Measurements from ENCODE around the gene KRTAP8-1.

The KRTAP8-1 gene

GRCh38 chr21:30813174-30813573 lies at the start of gene KRTAP8-1:
Gene KRTAP8-1, minus strand, starts transcription at chr21:30813274. Its CDS starts 54 bp downstream, at chr21:30813220.
- H3K9ac ChIP-seq (ENCODE audit: low read depth, low read length): no peak within 1 kb of the TSS
- H3K4me1 ChIP-seq (ENCODE audit: insufficient read depth, low read length): no peaks in the 10 kb centered on the region
- H3K9me3 ChIP-seq (ENCODE audit: control insufficient read depth, insufficient read depth, low read length): no peaks in the 10 kb centered on the region
- H3K36me3 ChIP-seq (ENCODE audit: insufficient read depth, low read length): no peaks in the 10 kb centered on the region

- no peaks in the 10 kb centered on the region for H3K4me1 ChIP-seq (ENCODE audit: insufficient read depth, low read length)
- H3K9ac ChIP-seq (ENCODE audit: low read depth, low read length): no peak overlapping the region
- H3K36me3 ChIP-seq (ENCODE audit: insufficient read depth, low read length): no peaks in the 10 kb centered on the region
- H3K9me3 ChIP-seq (ENCODE audit: control insufficient read depth, insufficient read depth, low read length): no peaks in the 10 kb centered on the region
Observed at GRCh38 chr21:30847627-30848500, 34.8 kb upstream of the KRTAP8-1 start.

GRCh38 chr21:30842990-30843389 lies 29.9 kb upstream of the KRTAP8-1 start:
- no peak overlapping the region for H3K9ac ChIP-seq (ENCODE audit: low read depth, low read length)
- H3K36me3 ChIP-seq (ENCODE audit: insufficient read depth, low read length): no peaks in the 10 kb centered on the region
- no peaks in the 10 kb centered on the region for H3K9me3 ChIP-seq (ENCODE audit: control insufficient read depth, insufficient read depth, low read length)
- no peaks in the 10 kb centered on the region for H3K4me1 ChIP-seq (ENCODE audit: insufficient read depth, low read length)

- Histone ChIP-seq H3K9me3 (ENCODE audit: control insufficient read depth, insufficient read depth, low read length) (no peaks in the 10 kb centered on the region), H3K9ac (ENCODE audit: low read depth, low read length) (no peak overlapping the region), H3K4me1 (ENCODE audit: insufficient read depth, low read length) (no peaks in the 10 kb centered on the region), H3K36me3 (ENCODE audit: insufficient read depth, low read length) (no peaks in the 10 kb centered on the region)
Observed at GRCh38 chr21:30839304-30839703, 26.2 kb upstream of the KRTAP8-1 start.

- no peaks in the 10 kb centered on the region for H3K9me3 ChIP-seq (ENCODE audit: control insufficient read depth, insufficient read depth, low read length)
- no peaks in the 10 kb centered on the region for H3K4me1 ChIP-seq (ENCODE audit: insufficient read depth, low read length)
- H3K9ac ChIP-seq (ENCODE audit: low read depth, low read length): no peak overlapping the region
- H3K36me3 ChIP-seq (ENCODE audit: insufficient read depth, low read length): no peaks in the 10 kb centered on the region
Observed at GRCh38 chr21:30838536-30838935, 25.5 kb upstream of the KRTAP8-1 start.

- Histone ChIP-seq H3K4me1 (ENCODE audit: insufficient read depth, low read length) (no peaks in the 10 kb centered on the region), H3K9ac (ENCODE audit: low read depth, low read length) (no peak overlapping the region), H3K9me3 (ENCODE audit: control insufficient read depth, insufficient read depth, low read length) (no peaks in the 10 kb centered on the region), H3K36me3 (ENCODE audit: insufficient read depth, low read length) (no peaks in the 10 kb centered on the region)
Observed at GRCh38 chr21:30831194-30831765, 18.2 kb upstream of the KRTAP8-1 start.

- no peak within 1 kb of the TSS for H3K9ac ChIP-seq (ENCODE audit: low read depth, low read length)
- H3K36me3 ChIP-seq (ENCODE audit: insufficient read depth, low read length): no peaks in the 10 kb centered on the region
- H3K4me1 ChIP-seq (ENCODE audit: insufficient read depth, low read length): no peaks in the 10 kb centered on the region
- H3K9me3 ChIP-seq (ENCODE audit: control insufficient read depth, insufficient read depth, low read length): no peaks in the 10 kb centered on the region
Observed at GRCh38 chr21:30829659-30830058, 16.6 kb upstream of the KRTAP8-1 start, which contains the start of gene KRTAP7-1. Gene KRTAP7-1, minus strand, starts transcription at chr21:30829759. Its CDS starts 61 bp downstream, at chr21:30829698.

- H3K9me3 ChIP-seq (ENCODE audit: control insufficient read depth, insufficient read depth, low read length): no peaks in the 10 kb centered on the region
- H3K4me1 ChIP-seq (ENCODE audit: insufficient read depth, low read length): no peaks in the 10 kb centered on the region
- no peak overlapping the region for H3K9ac ChIP-seq (ENCODE audit: low read depth, low read length)
- H3K36me3 ChIP-seq (ENCODE audit: insufficient read depth, low read length): no peaks in the 10 kb centered on the region
Observed at GRCh38 chr21:30818837-30819610, 6.0 kb upstream of the KRTAP8-1 start.

GRCh38 chr21:30800605-30801004 lies 12.5 kb downstream of the KRTAP8-1 start:
- Histone ChIP-seq H3K9ac (ENCODE audit: low read depth, low read length) (no peak overlapping the region), H3K9me3 (ENCODE audit: control insufficient read depth, insufficient read depth, low read length) (no peaks in the 10 kb centered on the region), H3K4me1 (ENCODE audit: insufficient read depth, low read length) (no peaks in the 10 kb centered on the region), H3K36me3 (ENCODE audit: insufficient read depth, low read length) (no peaks in the 10 kb centered on the region)

GRCh38 chr21:30793581-30794314 lies 19.3 kb downstream of the KRTAP8-1 start:
- H3K36me3 ChIP-seq (ENCODE audit: insufficient read depth, low read length): no peaks in the 10 kb centered on the region
- no peaks in the 10 kb centered on the region for H3K4me1 ChIP-seq (ENCODE audit: insufficient read depth, low read length)
- H3K9ac ChIP-seq (ENCODE audit: low read depth, low read length): no peak overlapping the region
- H3K9me3 ChIP-seq (ENCODE audit: control insufficient read depth, insufficient read depth, low read length): no peaks in the 10 kb centered on the region

GRCh38 chr21:30779249-30779648 lies 33.8 kb downstream of the KRTAP8-1 start:
- no peaks in the 10 kb centered on the region for H3K36me3 ChIP-seq (ENCODE audit: insufficient read depth, low read length)

GRCh38 chr21:30769724-30770431 lies 43.2 kb downstream of the KRTAP8-1 start:
- H3K4me1 ChIP-seq (ENCODE audit: insufficient read depth, low read length): no peaks in the 10 kb centered on the region
- H3K36me3 ChIP-seq (ENCODE audit: insufficient read depth, low read length): no peaks in the 10 kb centered on the region
- no peak overlapping the region for H3K9ac ChIP-seq (ENCODE audit: low read depth, low read length)
- no peaks in the 10 kb centered on the region for H3K9me3 ChIP-seq (ENCODE audit: control insufficient read depth, insufficient read depth, low read length)

More at GRCh38 chr21:30779249-30779648, 33.8 kb downstream of the KRTAP8-1 start:
- Histone ChIP-seq H3K9ac (ENCODE audit: low read depth, low read length) (no peak overlapping the region), H3K4me1 (ENCODE audit: insufficient read depth, low read length) (no peaks in the 10 kb centered on the region), H3K9me3 (ENCODE audit: control insufficient read depth, insufficient read depth, low read length) (no peaks in the 10 kb centered on the region)

All from ES-I3 (cell line).